Neural cell (in vitro differentiated cells): ENCODE results near the gene MT1M.
A peak's percentile ranks its signal among the peaks of the same experiment; 100 is the strongest.

ENCODE experiments used
- EP300 ChIP-seq: fragments of 450-650 bp; conservative IDR thresholded peaks from 2 replicates; pipeline ENCODE4 v1.6.1; 2014; ENCODE audit warnings: antibody characterized with exemption, mild to moderate bottlenecking, moderate library complexity; ENCODE audit not compliant: poor library complexity, severe bottlenecking
- EZH2 ChIP-seq: fragments of 200-600, 300-800 bp; shearing (Covaris generic), sonication (generic); IDR thresholded peaks from 2 replicates; pipeline ENCODE4 v1.6.1; 2014; ENCODE audit warnings: antibody characterized with exemption, low read length, borderline replicate concordance, mild to moderate bottlenecking; ENCODE audit not compliant: insufficient read depth, poor library complexity, severe bottlenecking
- POLR2AphosphoS5 ChIP-seq: IDR thresholded peaks from 2 replicates; pipeline ENCODE4 v1.6.1; 2012
- RAD21 ChIP-seq: fragments of 450-650 bp; conservative IDR thresholded peaks from 2 replicates; pipeline ENCODE4 v1.6.1; 2014; ENCODE audit warnings: antibody characterized with exemption, mild to moderate bottlenecking, moderate library complexity
- TF ChIP-seq, protein P1 (sequence below): fragments of 450-650 bp; IDR thresholded peaks from 2 replicates; pipeline ENCODE4 v1.5.1; 2014; ENCODE audit warnings: antibody characterized with exemption, mild to moderate bottlenecking, moderate library complexity; ENCODE audit not compliant: poor library complexity, severe bottlenecking

DNA sequence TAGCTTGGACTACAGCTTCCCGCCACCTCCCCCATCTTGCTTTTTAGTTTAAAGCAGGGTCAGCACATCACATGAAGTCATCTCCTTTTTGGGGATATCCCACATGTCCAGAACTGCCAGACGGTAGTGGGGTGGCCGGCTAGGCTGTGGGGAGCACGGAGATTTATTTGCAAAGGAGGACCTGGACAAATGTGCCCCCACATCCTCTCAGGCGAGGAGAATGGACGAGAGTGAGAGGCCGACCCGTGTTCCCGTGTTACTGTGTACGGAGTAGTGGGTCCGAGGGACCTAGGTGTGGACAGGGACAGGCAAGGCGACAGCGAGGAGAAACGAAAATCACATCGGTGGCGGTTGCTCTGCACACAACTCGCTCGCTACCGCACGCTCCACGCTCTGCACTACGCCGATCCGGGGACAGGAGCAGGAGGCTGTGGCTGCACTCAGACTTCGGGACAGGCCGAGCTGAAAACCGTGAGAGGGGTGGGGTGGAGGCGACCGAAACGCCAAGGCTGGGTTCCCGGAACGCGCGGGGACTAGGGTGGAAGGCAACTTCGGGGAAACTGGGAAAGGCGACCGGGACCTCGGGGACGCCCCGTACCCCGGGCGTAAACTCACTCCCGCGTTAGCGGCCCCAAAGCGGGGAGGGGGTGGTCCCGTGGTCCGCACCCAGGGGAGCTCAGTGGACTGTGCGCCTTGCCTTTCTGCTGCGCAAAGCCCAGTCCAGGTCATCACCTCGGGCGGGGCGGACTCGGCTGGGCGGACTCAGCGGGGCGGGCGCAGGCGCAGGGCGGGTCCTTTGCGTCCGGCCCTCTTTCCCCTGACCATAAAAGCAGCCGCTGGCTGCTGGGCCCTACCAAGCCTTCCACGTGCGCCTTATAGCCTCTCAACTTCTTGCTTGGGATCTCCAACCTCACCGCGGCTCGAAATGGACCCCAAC lies 5.6 kb downstream of the MT1M start, which contains the start of gene MT1A:
- TF ChIP-seq, protein P1, sequence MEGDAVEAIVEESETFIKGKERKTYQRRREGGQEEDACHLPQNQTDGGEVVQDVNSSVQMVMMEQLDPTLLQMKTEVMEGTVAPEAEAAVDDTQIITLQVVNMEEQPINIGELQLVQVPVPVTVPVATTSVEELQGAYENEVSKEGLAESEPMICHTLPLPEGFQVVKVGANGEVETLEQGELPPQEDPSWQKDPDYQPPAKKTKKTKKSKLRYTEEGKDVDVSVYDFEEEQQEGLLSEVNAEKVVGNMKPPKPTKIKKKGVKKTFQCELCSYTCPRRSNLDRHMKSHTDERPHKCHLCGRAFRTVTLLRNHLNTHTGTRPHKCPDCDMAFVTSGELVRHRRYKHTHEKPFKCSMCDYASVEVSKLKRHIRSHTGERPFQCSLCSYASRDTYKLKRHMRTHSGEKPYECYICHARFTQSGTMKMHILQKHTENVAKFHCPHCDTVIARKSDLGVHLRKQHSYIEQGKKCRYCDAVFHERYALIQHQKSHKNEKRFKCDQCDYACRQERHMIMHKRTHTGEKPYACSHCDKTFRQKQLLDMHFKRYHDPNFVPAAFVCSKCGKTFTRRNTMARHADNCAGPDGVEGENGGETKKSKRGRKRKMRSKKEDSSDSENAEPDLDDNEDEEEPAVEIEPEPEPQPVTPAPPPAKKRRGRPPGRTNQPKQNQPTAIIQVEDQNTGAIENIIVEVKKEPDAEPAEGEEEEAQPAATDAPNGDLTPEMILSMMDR = no peak
- peak; percentile 37 for TF ChIP-seq EZH2
- no peak for TF ChIP-seq RAD21
- no peak for TF ChIP-seq POLR2AphosphoS5
- no peak for TF ChIP-seq EP300
